Fibroblast of villous mesenchyme (primary cell): Measurements from ENCODE around the gene CDIPT. TPM values are rescaled to one million over a fixed set of nuclear protein-coding genes. Genes with fewer than 3 reads are reported as not detected.
"Not testable (repeated sequence)": the region's sequence is repeated elsewhere in the genome, so short reads cannot be mapped to it uniquely, and the experiment has no call there.

Experiments used
- DNase-seq: peaks from one replicate; pipeline ENCODE4 v3.0.0-alpha.2; 2010; ENCODE audit warnings: low read depth
- H3K4me3 ChIP-seq: 2 replicates; pipeline ENCODE4 v1.5.1; 2011; ENCODE audit warnings: low read depth, mild to moderate bottlenecking, low read length
- CTCF ChIP-seq: IDR thresholded peaks from 2 replicates; pipeline ENCODE4 v1.5.1; 2012; ENCODE audit warnings: low read depth, mild to moderate bottlenecking, low read length; ENCODE audit not compliant: insufficient read depth
- total RNA-seq: library from RNA; depleted of rRNA; stranded (reverse); fragments of >200 nt; gene quantifications from 2 replicates; pipeline ENCODE4 v1.2.3, GENCODE V29; 2012

The CDIPT gene
- total RNA-seq, 1 donor: 84.6 TPM

DNA sequence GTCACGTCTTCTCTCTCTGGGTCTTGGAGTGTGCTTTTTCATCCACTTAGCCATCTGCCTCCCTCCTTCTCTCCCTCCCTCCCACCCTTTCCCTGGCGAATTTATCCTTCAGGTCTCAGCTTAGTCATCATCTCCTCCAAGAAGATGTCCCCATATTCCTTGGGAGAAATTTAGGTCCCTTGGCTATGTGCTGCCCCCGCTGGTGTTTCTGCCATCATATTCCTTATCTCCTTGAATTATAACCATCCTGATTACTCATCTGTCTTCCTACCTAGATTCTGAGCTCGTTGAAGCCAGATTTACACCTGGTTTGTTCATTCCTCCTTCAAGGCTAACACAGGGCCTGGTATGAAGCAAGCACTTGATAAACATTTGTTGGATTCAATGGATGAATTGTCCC lies 31.3 kb upstream of the CDIPT start:
- H3K4me3 ChIP-seq: no peak overlapping the region
- no peak for DNase-seq
- no peak for TF ChIP-seq CTCF

DNA sequence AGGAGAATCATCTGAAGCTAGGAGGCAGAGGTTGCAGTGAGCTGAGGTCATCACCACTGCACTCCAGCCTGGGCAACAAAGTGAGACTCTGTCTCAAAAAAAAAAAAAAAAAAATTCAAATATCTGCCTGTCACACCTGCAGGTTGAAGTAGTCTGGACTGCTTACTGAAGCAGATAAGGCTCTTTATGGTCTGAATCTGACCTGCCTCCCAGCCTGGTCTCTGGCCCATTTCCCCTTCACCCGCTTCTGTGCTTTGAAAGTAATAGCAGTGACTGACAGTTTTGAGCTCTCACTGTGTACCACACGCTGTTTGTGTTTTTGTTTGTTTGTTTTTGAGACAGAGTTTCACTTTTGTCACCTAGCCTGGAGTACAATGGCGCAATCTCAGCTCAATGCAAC lies 30.5 kb upstream of the CDIPT start:
- no peak for DNase-seq
- no peak overlapping the region for H3K4me3 ChIP-seq
- TF ChIP-seq CTCF: no peak

- no peak for TF ChIP-seq CTCF
- no peak overlapping the region for H3K4me3 ChIP-seq
- no peak for DNase-seq
Measured at GRCh38 chr16:29892458-29892813, 29.4 kb upstream of the CDIPT start.

GRCh38 chr16:29891525-29892457 lies 28.8 kb upstream of the CDIPT start:
- DNase-seq: no peak
- no peak for TF ChIP-seq CTCF
- no peak overlapping the region for H3K4me3 ChIP-seq

DNA sequence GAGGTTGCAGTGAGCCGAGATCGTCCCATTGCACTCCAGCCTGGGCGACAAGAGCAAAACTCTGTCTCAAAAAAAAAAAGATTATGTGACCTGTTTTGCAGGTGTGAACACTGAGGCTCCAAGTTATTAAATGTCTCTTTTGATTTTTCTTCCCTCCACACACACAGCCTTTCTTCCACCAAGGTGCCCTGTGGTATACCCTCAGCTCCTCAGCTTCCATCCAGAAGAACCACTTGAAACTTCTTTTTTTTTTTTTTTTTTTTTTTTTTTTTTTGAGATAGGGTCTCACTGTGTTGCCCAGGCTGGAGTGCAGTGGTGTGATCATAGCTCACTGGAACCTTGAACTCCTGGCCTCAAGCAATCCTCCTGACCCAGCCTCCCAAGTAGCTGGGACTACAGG lies 26.3 kb upstream of the CDIPT start:
- DNase-seq, H3K4me3 ChIP-seq: not testable (repeated sequence)

- no peak overlapping the region for H3K4me3 ChIP-seq
- no peak for TF ChIP-seq CTCF
- DNase-seq: no peak
Measured at GRCh38 chr16:29883987-29884386, 21.0 kb upstream of the CDIPT start.

GRCh38 chr16:29881050-29881449 lies 18.0 kb upstream of the CDIPT start:
- TF ChIP-seq CTCF: no peak
- H3K4me3 ChIP-seq: no peak overlapping the region
- no peak for DNase-seq
